Left renal cortex interstitium (tissue), 4 donors: ENCODE measurements around the gene TCP10L. TPM values are rescaled to one million over a fixed set of nuclear protein-coding genes. Genes with fewer than 3 reads are reported as not detected.
"Not testable (repeated sequence)": the region's sequence is repeated elsewhere in the genome, so short reads cannot be mapped to it uniquely, and the experiment has no call there.

Experiments
- DNase-seq, 4 donors: peaks; one replicate each; pipeline ENCODE4 v3.0.0-alpha.2; 2013; ENCODE audit warnings: low read depth in 4 of 4, low spot score in 2 of 4, missing footprints in 1 of 4
- polyA plus RNA-seq, 4 donors: library from polyadenylated mRNA; unstranded; fragments of 120-200 nt; gene quantifications; one replicate each; pipeline ENCODE4 v1.2.1, GENCODE V29; 2013; ENCODE audit not compliant: insufficient read length in 4 of 4

The TCP10L gene
- polyA plus RNA-seq, 4 donors: 1.4 to 2.9 (median 1.7) TPM

- no peak for DNase-seq
Measured at GRCh38 chr21:32559006-32559610, 26.2 kb downstream of the TCP10L start.

GRCh38 chr21:32558106-32558505 is 27.2 kb downstream of the TCP10L start:
- no peak for DNase-seq

DNA sequence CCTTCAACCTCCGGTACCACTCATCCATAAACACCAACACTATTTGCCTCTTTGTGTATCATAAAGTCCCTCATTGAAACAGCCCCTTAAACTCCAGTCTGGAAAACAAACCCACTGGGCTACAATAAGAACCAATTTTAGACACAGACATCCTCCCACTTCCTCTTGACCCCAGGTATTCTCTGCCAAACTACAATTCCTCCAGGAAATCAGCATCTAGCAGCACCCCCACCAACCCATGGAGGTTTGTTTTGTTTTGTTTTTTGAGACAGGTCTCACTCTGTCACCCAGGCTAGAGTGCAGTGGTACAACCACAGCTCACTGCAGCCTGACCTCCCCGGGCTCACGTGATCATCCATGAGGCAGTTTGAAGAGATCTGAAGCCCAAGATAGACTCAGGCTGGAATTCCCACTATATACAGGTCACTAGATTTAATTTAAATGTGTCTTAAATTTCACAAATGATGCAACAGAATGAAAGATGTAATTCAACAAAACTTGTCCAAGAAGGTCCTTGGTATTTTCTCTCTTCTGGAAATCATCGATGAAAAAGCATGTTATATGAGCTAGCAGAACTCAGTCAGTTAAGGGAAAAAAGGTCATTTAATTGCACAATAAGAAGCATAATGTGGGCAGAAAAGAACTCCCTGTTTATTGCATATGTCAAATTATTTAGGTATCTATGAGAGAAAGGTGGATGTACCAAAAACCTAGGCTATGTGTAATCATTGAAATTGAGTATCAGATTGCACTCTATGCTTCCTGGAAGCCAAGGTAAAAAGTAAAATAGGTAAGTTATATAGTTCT is 30.3 kb downstream of the TCP10L start:
- DNase-seq: no peak

GRCh38 chr21:32549886-32550285 is 35.4 kb downstream of the TCP10L start:
- no peak for DNase-seq

GRCh38 chr21:32549440-32549839 is 35.9 kb downstream of the TCP10L start:
- DNase-seq: no peak

GRCh38 chr21:32548978-32549377 is 36.3 kb downstream of the TCP10L start:
- DNase-seq: no peak

GRCh38 chr21:32547018-32547417 is 38.3 kb downstream of the TCP10L start:
- DNase-seq: no peak

- no peak for DNase-seq
Measured at GRCh38 chr21:32545948-32546441, 39.3 kb downstream of the TCP10L start.

GRCh38 chr21:32544697-32545096 is 40.6 kb downstream of the TCP10L start:
- no peak for DNase-seq

- no peak for DNase-seq
Measured at GRCh38 chr21:32543975-32544374, 41.3 kb downstream of the TCP10L start.

- not testable (repeated sequence) for DNase-seq
Measured at GRCh38 chr21:32543056-32543455, 42.3 kb downstream of the TCP10L start.

- DNase-seq: no peak
Measured at GRCh38 chr21:32539378-32539777, 45.9 kb downstream of the TCP10L start.

DNA sequence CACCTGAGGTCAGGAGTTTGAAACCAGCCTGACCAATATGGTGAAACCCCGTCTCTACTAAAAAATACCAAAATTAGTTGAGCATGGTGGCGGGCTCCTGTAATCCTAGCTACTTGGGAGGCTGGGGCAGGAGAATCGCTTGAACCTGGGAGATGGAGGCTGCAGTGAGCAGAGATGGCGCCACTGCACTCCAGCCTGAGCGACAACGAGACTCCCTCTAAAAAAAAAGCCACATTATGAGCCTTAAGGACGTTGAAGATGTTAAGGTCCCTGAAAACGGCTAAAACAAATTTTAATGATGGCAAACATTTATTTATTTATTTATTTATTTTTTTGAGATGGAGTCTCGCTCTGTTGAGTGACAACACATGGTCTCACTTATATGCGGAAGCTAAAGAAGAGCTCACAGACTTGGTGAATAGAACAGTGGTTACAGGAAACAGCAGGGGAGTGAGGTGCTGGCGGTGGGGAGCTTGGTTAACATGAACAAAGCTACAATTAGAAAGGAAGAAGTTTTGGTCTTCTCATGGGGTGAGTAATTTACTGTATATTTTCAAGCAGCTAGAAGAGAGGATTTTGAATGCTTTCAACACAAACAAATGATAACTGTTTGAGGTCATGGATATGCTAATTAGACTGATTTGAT is 47.1 kb downstream of the TCP10L start:
- no peak for DNase-seq

DNA sequence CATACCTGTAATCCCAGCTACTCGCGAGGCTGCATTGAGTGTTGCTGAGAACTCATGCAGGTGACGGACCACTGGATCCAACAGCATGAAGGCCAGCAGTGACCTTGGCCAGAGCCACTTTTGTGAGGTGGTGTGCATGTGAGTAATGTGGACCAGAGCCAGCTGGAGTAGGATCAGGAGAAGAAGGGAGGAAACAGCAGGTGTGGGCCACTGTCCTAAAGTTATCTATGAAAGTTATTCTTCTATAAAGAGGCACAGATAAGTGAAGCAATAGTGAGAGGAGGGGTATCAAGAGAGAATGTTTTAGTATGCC is 47.8 kb downstream of the TCP10L start:
- no peak for DNase-seq

DNA sequence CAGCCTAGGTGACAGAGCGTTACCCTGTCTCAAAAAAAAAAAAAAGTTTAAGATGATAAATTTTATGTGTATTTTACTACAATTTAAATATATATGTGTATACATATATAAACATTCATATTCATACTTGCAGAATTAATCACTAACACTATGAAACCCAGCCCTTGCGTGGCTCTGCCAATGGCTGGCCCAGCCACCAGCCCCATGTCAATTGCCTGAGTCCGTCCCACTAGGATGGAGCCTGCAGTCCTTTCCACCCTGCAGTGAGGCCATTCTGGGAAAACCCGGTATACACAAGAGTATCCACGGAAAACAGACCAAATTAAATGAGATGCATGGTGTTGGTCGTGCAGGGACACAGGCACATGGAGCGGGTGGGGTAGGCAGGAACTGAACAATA is 49.7 kb downstream of the TCP10L start:
- DNase-seq: no peak

- DNase-seq: no peak
Measured at GRCh38 chr21:32534113-32534512, 51.2 kb downstream of the TCP10L start.

DNA sequence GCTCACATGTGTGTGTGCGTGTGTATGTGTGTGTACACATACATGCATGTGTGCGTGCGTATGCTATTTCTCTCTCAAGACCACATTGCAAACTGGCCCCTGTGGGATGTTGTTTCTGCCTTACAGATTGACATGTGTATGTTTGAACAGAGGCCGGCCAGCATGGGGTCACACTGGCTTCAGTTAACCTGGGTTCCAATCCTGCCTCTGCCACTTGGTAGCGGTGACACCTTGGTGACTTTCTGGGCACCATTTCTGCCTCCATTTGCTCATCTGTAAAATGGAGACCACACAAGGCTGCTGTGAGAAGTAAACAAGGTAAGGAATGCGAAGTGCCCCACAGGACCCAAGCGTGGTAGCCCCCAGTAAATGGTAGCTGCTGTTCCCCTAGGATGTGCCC is 51.7 kb downstream of the TCP10L start:
- no peak for DNase-seq

DNA sequence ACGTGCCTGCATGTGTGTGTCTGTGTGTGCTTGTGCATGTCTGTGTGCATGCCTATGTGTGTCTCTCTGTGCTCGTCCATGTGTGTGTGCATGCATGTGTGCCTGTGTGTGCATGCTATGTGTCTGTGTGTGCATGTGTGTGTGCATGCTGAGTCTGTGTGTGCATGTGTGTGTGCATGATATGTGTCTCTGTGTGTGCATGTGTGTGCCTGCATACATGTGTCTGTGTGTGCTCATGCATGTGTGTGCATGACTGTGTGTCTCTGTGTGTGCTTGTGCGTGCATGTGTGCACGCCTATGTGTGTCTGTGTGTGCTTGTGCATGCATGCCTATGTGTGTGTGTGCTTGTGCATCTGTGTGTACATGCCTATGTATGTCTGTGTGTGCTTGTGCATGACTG is 52.3 kb downstream of the TCP10L start:
- no peak for DNase-seq

DNA sequence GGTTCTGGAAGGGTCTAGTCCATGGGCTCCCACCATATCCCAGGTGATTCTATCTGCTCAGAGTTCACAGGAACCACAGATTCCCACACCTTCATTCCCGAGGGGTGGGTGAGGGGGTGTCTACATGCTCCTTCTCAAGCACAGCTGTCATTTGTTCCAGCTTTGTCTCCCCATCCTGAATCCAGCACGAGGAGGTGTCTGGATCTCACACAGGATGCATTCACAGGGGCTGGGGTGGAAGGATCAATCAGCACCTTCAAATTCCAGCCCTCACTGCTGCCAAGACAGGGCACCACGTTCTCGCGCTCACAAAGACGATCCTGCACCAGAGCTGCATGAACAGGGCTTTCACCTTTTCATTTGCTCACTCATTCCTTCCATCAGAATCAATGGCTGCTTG is 52.7 kb downstream of the TCP10L start:
- DNase-seq: no peak

DNA sequence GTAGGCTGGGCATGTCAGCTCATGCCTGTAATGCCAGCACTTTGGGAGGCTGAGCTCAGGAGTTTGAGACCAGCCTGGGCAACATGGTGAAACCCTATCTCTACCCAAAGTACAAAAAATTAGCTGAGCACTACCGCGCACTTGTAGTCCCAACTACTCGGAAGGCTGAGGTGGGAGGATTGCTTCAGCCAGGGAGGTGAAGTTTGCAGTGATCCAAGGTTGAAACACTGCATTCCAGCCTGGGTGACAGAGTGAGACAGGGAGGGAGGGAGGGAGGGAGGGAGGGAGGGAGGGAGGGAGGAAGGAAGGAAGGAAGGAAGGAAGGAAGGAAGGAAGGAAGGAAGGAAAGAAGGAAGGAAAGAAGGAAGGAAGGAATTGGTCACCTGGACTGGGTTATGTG is 53.8 kb downstream of the TCP10L start:
- DNase-seq: not testable (repeated sequence)

DNA sequence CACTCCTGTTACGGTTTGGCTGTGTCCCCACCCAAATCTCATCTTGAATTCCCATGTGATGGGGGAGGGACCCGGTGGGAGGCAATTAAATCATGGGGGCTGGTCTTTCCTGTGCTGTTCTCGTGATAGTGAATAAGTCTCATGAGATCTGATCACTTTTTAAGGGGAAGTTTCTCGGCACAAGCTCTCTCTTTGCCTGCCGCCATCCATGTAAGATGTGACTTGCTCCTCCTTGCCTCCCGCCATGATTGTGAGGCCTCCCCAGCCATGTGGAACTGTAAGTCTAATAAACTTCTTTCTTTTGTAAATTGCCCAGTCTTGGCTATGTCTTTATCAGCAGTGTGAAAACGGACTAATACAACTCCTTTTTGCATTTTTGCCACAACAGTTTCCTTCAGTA is 54.5 kb downstream of the TCP10L start:
- DNase-seq: not testable (repeated sequence)

DNA sequence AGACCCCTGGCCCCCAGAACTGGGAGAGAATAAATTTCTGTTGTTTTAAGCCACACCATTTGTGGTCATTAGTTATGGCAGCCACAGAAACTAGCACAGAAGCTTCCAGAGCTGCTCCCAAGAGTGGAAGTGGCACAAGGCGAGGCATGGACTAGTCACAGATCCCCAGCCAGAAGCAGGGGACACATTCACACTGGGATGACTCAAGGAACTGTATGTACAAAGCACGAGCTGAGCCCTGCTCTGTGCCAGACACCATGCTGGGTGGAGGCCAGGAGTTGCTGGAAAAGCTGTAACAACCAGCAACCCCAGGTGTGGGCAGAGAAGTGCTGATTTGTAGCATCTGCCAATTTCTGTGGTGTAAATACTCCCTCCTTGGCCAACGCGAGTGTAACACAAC is 55.6 kb downstream of the TCP10L start:
- DNase-seq: no peak
